VCaP (cell line): ENCODE measurements around the gene ARAP1.

ENCODE experiments used
- H3K27ac ChIP-seq: fragments of 450-650 bp; 2 replicates; pipeline ENCODE4 v1.5.1; 2017
- CTCF ChIP-seq: fragments of 450-650 bp; conservative IDR thresholded peaks from 2 replicates; pipeline ENCODE4 v1.5.1; 2017; ENCODE audit warnings: mild to moderate bottlenecking, moderate library complexity

ARAP1 gene

GRCh38 chr11:72719144-72719543, 33.1 kb downstream of the ARAP1 start:
- no peak overlapping the region for H3K27ac ChIP-seq
- TF ChIP-seq CTCF = no peak

GRCh38 chr11:72718101-72718501, 34.1 kb downstream of the ARAP1 start:
- H3K27ac ChIP-seq = no peak overlapping the region

GRCh38 chr11:72716788-72717435, 35.3 kb downstream of the ARAP1 start:
- TF ChIP-seq CTCF = no peak
- no peak overlapping the region for H3K27ac ChIP-seq

More at GRCh38 chr11:72718101-72718501, 34.1 kb downstream of the ARAP1 start:
- no peak for TF ChIP-seq CTCF

- no peak overlapping the region for H3K27ac ChIP-seq
- no peak for TF ChIP-seq CTCF
Observed at GRCh38 chr11:72716290-72716689, 35.9 kb downstream of the ARAP1 start.

GRCh38 chr11:72712841-72713240, 39.4 kb downstream of the ARAP1 start:
- no peak for TF ChIP-seq CTCF
- no peak overlapping the region for H3K27ac ChIP-seq

GRCh38 chr11:72712168-72712751, 39.9 kb downstream of the ARAP1 start:
- no peak overlapping the region for H3K27ac ChIP-seq
- no peak for TF ChIP-seq CTCF

GRCh38 chr11:72711141-72711540, 41.1 kb downstream of the ARAP1 start:
- TF ChIP-seq CTCF = no peak
- no peak overlapping the region for H3K27ac ChIP-seq
